Activated CD4-positive, alpha-beta memory T cell treated with anti-CD3 and anti-CD28 coated beads for 36 hours (primary cell): ENCODE measurements around the gene CASK. TPM values are rescaled to one million over a fixed set of nuclear protein-coding genes. Genes with fewer than 3 reads are reported as not detected.

Experiments
- CTCF ChIA-PET: fragments of 350-600 bp; sonication (Branson Sonifier 250); formaldehyde crosslinking; loops from one replicate; lab custom pipeline; 2021; ENCODE audit warnings: antibody characterized with exemption, inconsistent platforms; lab: Charles Lee
- POLR2A ChIA-PET: fragments of 350-600 bp; sonication (Branson Sonifier 250); formaldehyde crosslinking; loops from one replicate; lab custom pipeline; 2021; ENCODE audit warnings: antibody characterized with exemption; lab: Charles Lee
- DNase-seq: peaks from one replicate; pipeline ENCODE4 v3.0.0-alpha.2; 2020
- H3K27ac Mint-ChIP-seq: one replicate; pipeline ENCODE4 v1.8.0; 2021; ENCODE audit warnings: mixed read lengths
- H3K27me3 Mint-ChIP-seq: one replicate; pipeline ENCODE4 v1.8.0; 2021; ENCODE audit warnings: mixed read lengths
- H3K36me3 Mint-ChIP-seq: one replicate; pipeline ENCODE4 v1.8.0; 2021; ENCODE audit warnings: mixed read lengths
- H3K4me1 Mint-ChIP-seq: one replicate; pipeline ENCODE4 v1.8.0; 2021; ENCODE audit warnings: low read depth, mixed read lengths
- H3K4me3 Mint-ChIP-seq: one replicate; pipeline ENCODE4 v1.8.0; 2021; ENCODE audit warnings: mild to moderate bottlenecking, mixed read lengths
- H3K9me3 Mint-ChIP-seq: one replicate; pipeline ENCODE4 v1.8.0; 2021; ENCODE audit warnings: mixed read lengths
- intact Hi-C: fragments of 100-400 bp; cut with micrococcal nuclease; formaldehyde crosslinking; loops from one replicate; pipeline ENCODE4 v1.15.1; 2023
- total RNA-seq, 2 experiments: library from RNA; stranded (reverse); gene quantifications; one replicate each; pipeline ENCODE4 v1.2.3, GENCODE V29; 2021

The CASK gene
- total RNA-seq, 2 experiments from 2014 or later: 27.0 to 27.8 TPM

GRCh38 chrX:41542135-41542534, 381.2 kb downstream of the CASK start:
- intact Hi-C loops: no loop called here
- POLR2A ChIA-PET: no interaction called here
- Mint-ChIP-seq H3K9me3 (no peaks in the 10 kb centered on the region), H3K36me3 (peaks cover 3% of the 10 kb centered on the region), H3K4me3 (no peak overlapping the region), H3K27ac (no peak overlapping the region), H3K27me3 (no peaks in the 10 kb centered on the region), H3K4me1 (no peaks in the 10 kb centered on the region)
- CTCF ChIA-PET: no interaction called here
- DNase-seq: no peak

GRCh38 chrX:41541386-41541785, 382.0 kb downstream of the CASK start:
- CTCF ChIA-PET: no interaction called here
- H3K4me3 Mint-ChIP-seq: no peak overlapping the region
- H3K9me3 Mint-ChIP-seq: no peaks in the 10 kb centered on the region
- no peak for DNase-seq
- H3K27ac Mint-ChIP-seq: no peak overlapping the region
- intact Hi-C loops: no loop called here
- POLR2A ChIA-PET: no interaction called here
- H3K36me3 Mint-ChIP-seq: peaks cover 4% of the 10 kb centered on the region
- H3K4me1 Mint-ChIP-seq: no peaks in the 10 kb centered on the region
- no peaks in the 10 kb centered on the region for H3K27me3 Mint-ChIP-seq

- Mint-ChIP-seq H3K27ac (no peak overlapping the region), H3K27me3 (no peaks in the 10 kb centered on the region), H3K36me3 (peaks cover 9% of the 10 kb centered on the region), H3K4me1 (no peaks in the 10 kb centered on the region), H3K4me3 (no peak overlapping the region), H3K9me3 (no peaks in the 10 kb centered on the region)
- ChIA-PET POLR2A (no interaction called here), CTCF (no interaction called here)
- intact Hi-C loops: no loop called here
- no peak for DNase-seq
Measured at GRCh38 chrX:41538707-41539106, 384.6 kb downstream of the CASK start.

GRCh38 chrX:41530085-41530484, 393.3 kb downstream of the CASK start:
- H3K4me1 Mint-ChIP-seq: peaks cover 26% of the 10 kb centered on the region
- H3K9me3 Mint-ChIP-seq: no peaks in the 10 kb centered on the region
- peaks cover 22% of the 10 kb centered on the region for H3K36me3 Mint-ChIP-seq
- H3K4me3 Mint-ChIP-seq: no peak overlapping the region
- H3K27ac Mint-ChIP-seq: no peak overlapping the region
- CTCF ChIA-PET: no interaction called here
- POLR2A ChIA-PET: no interaction called here
- no peaks in the 10 kb centered on the region for H3K27me3 Mint-ChIP-seq
- DNase-seq: no peak
- intact Hi-C loops: no loop called here

- peaks cover 26% of the 10 kb centered on the region for H3K4me1 Mint-ChIP-seq
- H3K27me3 Mint-ChIP-seq: no peaks in the 10 kb centered on the region
- ChIA-PET POLR2A (no interaction called here), CTCF (no interaction called here)
- peaks cover 20% of the 10 kb centered on the region for H3K36me3 Mint-ChIP-seq
- H3K4me3 Mint-ChIP-seq: no peak overlapping the region
- no peak for DNase-seq
- no peaks in the 10 kb centered on the region for H3K9me3 Mint-ChIP-seq
- intact Hi-C loops: no loop called here
- H3K27ac Mint-ChIP-seq: no peak overlapping the region
Measured at GRCh38 chrX:41529221-41529620, 394.1 kb downstream of the CASK start.

GRCh38 chrX:41528784-41529183, 394.6 kb downstream of the CASK start:
- POLR2A ChIA-PET: no interaction called here
- no peak overlapping the region for H3K27ac Mint-ChIP-seq

GRCh38 chrX:41526925-41527324, 396.4 kb downstream of the CASK start:
- CTCF ChIA-PET: no interaction called here
- H3K4me1 Mint-ChIP-seq: peaks cover 26% of the 10 kb centered on the region
- intact Hi-C loops: no loop called here
- peak; percentile 31 for DNase-seq
- peak overlapping the region; percentile 72 for H3K27ac Mint-ChIP-seq
- H3K36me3 Mint-ChIP-seq: peaks cover 20% of the 10 kb centered on the region
- POLR2A ChIA-PET: no interaction called here
- no peaks in the 10 kb centered on the region for H3K27me3 Mint-ChIP-seq
- no peaks in the 10 kb centered on the region for H3K9me3 Mint-ChIP-seq
- no peak overlapping the region for H3K4me3 Mint-ChIP-seq

More at GRCh38 chrX:41528784-41529183, 394.6 kb downstream of the CASK start:
- Mint-ChIP-seq H3K36me3 (peaks cover 20% of the 10 kb centered on the region), H3K27me3 (no peaks in the 10 kb centered on the region), H3K9me3 (no peaks in the 10 kb centered on the region), H3K4me1 (peaks cover 26% of the 10 kb centered on the region), H3K4me3 (no peak overlapping the region)
- intact Hi-C loops: no loop called here
- DNase-seq: no peak
- CTCF ChIA-PET: no interaction called here

GRCh38 chrX:41526271-41526670, 397.1 kb downstream of the CASK start:
- peaks cover 19% of the 10 kb centered on the region for H3K36me3 Mint-ChIP-seq
- no peak overlapping the region for H3K4me3 Mint-ChIP-seq
- intact Hi-C loops: no loop called here

GRCh38 chrX:41522671-41523070, 400.7 kb downstream of the CASK start:
- no peak for DNase-seq
- Mint-ChIP-seq H3K36me3 (peaks cover 11% of the 10 kb centered on the region), H3K4me1 (peaks cover 34% of the 10 kb centered on the region), H3K27me3 (no peaks in the 10 kb centered on the region), H3K27ac (no peak overlapping the region), H3K4me3 (no peak overlapping the region), H3K9me3 (no peaks in the 10 kb centered on the region)
- intact Hi-C loops: no loop called here
- ChIA-PET POLR2A (no interaction called here), CTCF (no interaction called here)

More at GRCh38 chrX:41526271-41526670, 397.1 kb downstream of the CASK start:
- H3K9me3 Mint-ChIP-seq: no peaks in the 10 kb centered on the region
- peaks cover 31% of the 10 kb centered on the region for H3K4me1 Mint-ChIP-seq
- no peaks in the 10 kb centered on the region for H3K27me3 Mint-ChIP-seq
- peak overlapping the region; percentile 34 for H3K27ac Mint-ChIP-seq
- POLR2A ChIA-PET: no interaction called here
- CTCF ChIA-PET: no interaction called here
- no peak for DNase-seq

- no peaks in the 10 kb centered on the region for H3K9me3 Mint-ChIP-seq
- H3K4me3 Mint-ChIP-seq: no peak overlapping the region
Measured at GRCh38 chrX:41522081-41522480, 401.3 kb downstream of the CASK start.

GRCh38 chrX:41519468-41519867, 403.9 kb downstream of the CASK start:
- DNase-seq: no peak
- peaks cover 28% of the 10 kb centered on the region for H3K4me1 Mint-ChIP-seq
- intact Hi-C loops: loop anchor here (5.0 kb wide), 1 partner anchor 187 kb away; the partner anchor contains the start of gene DDX3X

More at GRCh38 chrX:41522081-41522480, 401.3 kb downstream of the CASK start:
- no peak for DNase-seq
- POLR2A ChIA-PET: no interaction called here
- H3K4me1 Mint-ChIP-seq: peaks cover 35% of the 10 kb centered on the region
- H3K27me3 Mint-ChIP-seq: no peaks in the 10 kb centered on the region
- intact Hi-C loops: no loop called here
- peak overlapping the region; percentile 38 for H3K27ac Mint-ChIP-seq
- peaks cover 11% of the 10 kb centered on the region for H3K36me3 Mint-ChIP-seq
- CTCF ChIA-PET: no interaction called here

GRCh38 chrX:41518841-41519220, 404.5 kb downstream of the CASK start:
- intact Hi-C loops: loop anchor here (5.0 kb wide), 1 partner anchor 187 kb away; the partner anchor contains the start of gene DDX3X
- Mint-ChIP-seq H3K27ac (peak overlapping the region; percentile 50), H3K4me1 (peaks cover 32% of the 10 kb centered on the region), H3K36me3 (peaks cover 5% of the 10 kb centered on the region), H3K9me3 (no peaks in the 10 kb centered on the region), H3K4me3 (no peak overlapping the region), H3K27me3 (no peaks in the 10 kb centered on the region)
- POLR2A ChIA-PET: no interaction called here
- CTCF ChIA-PET: no interaction called here
- DNase-seq: no peak

More at GRCh38 chrX:41519468-41519867, 403.9 kb downstream of the CASK start:
- Mint-ChIP-seq H3K27ac (no peak overlapping the region), H3K27me3 (no peaks in the 10 kb centered on the region), H3K36me3 (peaks cover 5% of the 10 kb centered on the region), H3K4me3 (no peak overlapping the region), H3K9me3 (no peaks in the 10 kb centered on the region)
- POLR2A ChIA-PET: no interaction called here
- CTCF ChIA-PET: no interaction called here

GRCh38 chrX:41518127-41518840, 405.1 kb downstream of the CASK start:
- no peaks in the 10 kb centered on the region for H3K9me3 Mint-ChIP-seq
- H3K4me1 Mint-ChIP-seq: peaks cover 37% of the 10 kb centered on the region
- CTCF ChIA-PET: no interaction called here
- peaks cover 5% of the 10 kb centered on the region for H3K36me3 Mint-ChIP-seq
- DNase-seq: peak; percentile 73
- peak overlapping the region; percentile 50 for H3K27ac Mint-ChIP-seq
- intact Hi-C loops: loop anchor here (5.0 kb wide), 1 partner anchor 186 kb away; the partner anchor contains the start of gene DDX3X
- POLR2A ChIA-PET: no interaction called here
- H3K27me3 Mint-ChIP-seq: no peaks in the 10 kb centered on the region
- H3K4me3 Mint-ChIP-seq: no peak overlapping the region
